ENCODE results near the gene NHS.

GRCh38 chrX:17549107-17549651 is 174.2 kb downstream of the NHS start:
- TF ChIP-seq CTCF (IDR thresholded peaks at IDR 0.05; ENCODE audit: low read depth, low read length, poor library complexity, severe bottlenecking) (no peak), EZH2phosphoT487 (IDR thresholded peaks at IDR 0.05; ENCODE audit: borderline replicate concordance, low read length) (no peak)

Data from DOHH2 (cell line).